Upper lobe of left lung (tissue), 6 donors: ENCODE measurements around the gene TPST2. TPM values are rescaled to one million over a fixed set of nuclear protein-coding genes. Genes with fewer than 3 reads are reported as not detected.

Experiments used
- ATAC-seq, 2 donors: fragments of 200-7000 bp; cut with Tn5 transposase; one replicate each; pipeline ENCODE4 v1.9.1; 2022; ENCODE audit warnings: mild to moderate bottlenecking in 2 of 2, moderate library complexity in 2 of 2; ENCODE audit not compliant: low FRiP score in 2 of 2
- DNase-seq, 2 donors: peaks; one replicate each; pipeline ENCODE4 v3.0.0-alpha.2; 2019 to 2020
- H3K27ac ChIP-seq, 4 donors: fragments of 200-600 bp; sonication (generic); one replicate each; pipeline ENCODE4 v1.5.1; 2016 to 2019
- H3K27me3 ChIP-seq, 4 donors: fragments of 200-600 bp; sonication (generic); one replicate each; pipeline ENCODE4 v1.5.1; 2017 to 2019
- H3K36me3 ChIP-seq, 4 donors: fragments of 200-600 bp; sonication (generic); one replicate each; pipeline ENCODE4 v1.5.1; 2016 to 2019
- H3K4me1 ChIP-seq, 4 donors: fragments of 200-600 bp; sonication (generic); one replicate each; pipeline ENCODE4 v1.5.1; 2018 to 2019
- H3K4me3 ChIP-seq, 4 donors: fragments of 200-600 bp; sonication (generic); one replicate each; pipeline ENCODE4 v1.5.1; 2017 to 2019; ENCODE audit warnings: mild to moderate bottlenecking in 2 of 4, moderate library complexity in 1 of 4
- H3K9me3 ChIP-seq, 4 donors: fragments of 200-600 bp; sonication (generic); one replicate each; pipeline ENCODE4 v1.5.1; 2018 to 2019
- CTCF ChIP-seq, 6 experiments: fragments of 450-650 bp in 4 of 6; fragments of 200-600 bp in 2 of 6; sonication (generic) in 2 of 6; IDR thresholded peaks; one replicate each; pipeline ENCODE4 v1.5.1; 2016 to 2019; ENCODE audit warnings: antibody characterized with exemption in 6 of 6
- EP300 ChIP-seq, 4 donors: sonication (generic); formaldehyde crosslinking; IDR thresholded peaks; one replicate each; pipeline ENCODE4 v1.5.1; 2017; ENCODE audit warnings: antibody characterized with exemption in 4 of 4, control low read depth in 2 of 4
- POLR2A ChIP-seq, 4 donors: fragments of 450-650 bp; IDR thresholded peaks; one replicate each; pipeline ENCODE4 v1.5.1; 2016 to 2017; ENCODE audit warnings: antibody characterized with exemption in 4 of 4, mild to moderate bottlenecking in 2 of 4
- POLR2AphosphoS5 ChIP-seq, 2 donors: sonication (generic); formaldehyde crosslinking; IDR thresholded peaks; one replicate each; pipeline ENCODE4 v1.5.1; 2017; ENCODE audit warnings: antibody characterized with exemption in 2 of 2
- WGBS, 2 donors: methylation state at CpG; one replicate each; pipeline ENCODE4 v1.1.5; 2017 to 2018; 5-methylcytosine and 5-hydroxymethylcytosine counted together
- total RNA-seq, 6 donors: library from RNA; depleted of rRNA in 4 of 6; stranded (reverse); fragments of >200 nt in 4 of 6; gene quantifications; one replicate each; pipeline versions ENCODE4 v1.1.0 to v1.2.1, GENCODE V29; 2016 to 2021
- donor health status: DM: no; HTN: no; CAD: no; lungs with moderate emphysema.
- donor health status: DM: no; HTN: yes; CAD: no; lungs with severe emphysema.

The TPST2 gene
- total RNA-seq, 6 donors from 2014 or later = 50.5 to 253 (median 95.8) TPM

- Histone ChIP-seq H3K36me3 (peaks cover 0 to 17% (median 11%) of the 10 kb centered on the region in 4 donors), H3K27me3 (no peaks in the 10 kb centered on the region), H3K9me3 (no peaks in the 10 kb centered on the region), H3K27ac (no peak overlapping the region), H3K4me1 (peaks cover 32 to 60% (median 53%) of the 10 kb centered on the region in 4 donors), H3K4me3 (no peak overlapping the region)
- 91 to 95% methylated on average over 6 of the region's 6 CpGs for WGBS, 2 donors
- no peak for TF ChIP-seq POLR2AphosphoS5 (IDR thresholded peaks at IDR 0.05)
- TF ChIP-seq POLR2A (IDR thresholded peaks at IDR 0.05) = no peak
- TF ChIP-seq CTCF (IDR thresholded peaks at IDR 0.05) = no peak
- TF ChIP-seq EP300 (IDR thresholded peaks at IDR 0.05) = no peak
- ATAC-seq (peak in 1 of 2 donors; percentile 15), DNase-seq (no peak)
Observed at GRCh38 chr22:26565181-26565580, 24.8 kb downstream of the TPST2 start.

- peaks cover 30 to 58% (median 51%) of the 10 kb centered on the region in 4 donors for H3K4me1 ChIP-seq
- H3K4me3 ChIP-seq = no peak overlapping the region
- ATAC-seq = no peak
Observed at GRCh38 chr22:26564672-26565071, 25.3 kb downstream of the TPST2 start.

GRCh38 chr22:26564181-26564580 lies 25.8 kb downstream of the TPST2 start:
- no peak overlapping the region for H3K27ac ChIP-seq
- no peaks in the 10 kb centered on the region for H3K9me3 ChIP-seq
- ATAC-seq = no peak
- peaks cover 0 to 17% (median 11%) of the 10 kb centered on the region in 4 donors for H3K36me3 ChIP-seq
- H3K4me3 ChIP-seq = no peak overlapping the region
- 75 to 81% methylated on average over 1 to 8 of the region's 8 CpGs for WGBS, 2 donors
- no peaks in the 10 kb centered on the region for H3K27me3 ChIP-seq
- peaks cover 29 to 58% (median 50%) of the 10 kb centered on the region in 4 donors for H3K4me1 ChIP-seq
- no peak for DNase-seq
- TF ChIP-seq POLR2AphosphoS5 (IDR thresholded peaks at IDR 0.05) = no peak
- TF ChIP-seq POLR2A (IDR thresholded peaks at IDR 0.05) = no peak
- no peak for TF ChIP-seq EP300 (IDR thresholded peaks at IDR 0.05)
- no peak for TF ChIP-seq CTCF (IDR thresholded peaks at IDR 0.05)

More at GRCh38 chr22:26564672-26565071, 25.3 kb downstream of the TPST2 start:
- no peak for DNase-seq
- 87 to 90% methylated on average over 2 to 3 of the region's 3 CpGs for WGBS, 2 donors
- TF ChIP-seq POLR2A (IDR thresholded peaks at IDR 0.05) (no peak), EP300 (IDR thresholded peaks at IDR 0.05) (no peak), CTCF (IDR thresholded peaks at IDR 0.05) (no peak), POLR2AphosphoS5 (IDR thresholded peaks at IDR 0.05) (no peak)
- no peaks in the 10 kb centered on the region for H3K9me3 ChIP-seq
- no peak overlapping the region for H3K27ac ChIP-seq
- H3K36me3 ChIP-seq = peaks cover 0 to 17% (median 11%) of the 10 kb centered on the region in 4 donors
- no peaks in the 10 kb centered on the region for H3K27me3 ChIP-seq

- ATAC-seq (no peak), DNase-seq (no peak)
- Histone ChIP-seq H3K27ac (no peak overlapping the region), H3K4me3 (no peak overlapping the region), H3K27me3 (no peaks in the 10 kb centered on the region), H3K36me3 (peaks cover 0 to 17% (median 11%) of the 10 kb centered on the region in 4 donors), H3K9me3 (no peaks in the 10 kb centered on the region), H3K4me1 (peaks cover 30 to 56% (median 43%) of the 10 kb centered on the region in 4 donors)
- TF ChIP-seq EP300 (IDR thresholded peaks at IDR 0.05) (no peak), CTCF (IDR thresholded peaks at IDR 0.05) (peak in 1 of 6 experiments; percentile 5), POLR2AphosphoS5 (IDR thresholded peaks at IDR 0.05) (no peak), POLR2A (IDR thresholded peaks at IDR 0.05) (no peak)
- WGBS, 2 donors = 46 to 71% methylated on average over 5 of the region's 5 CpGs
Observed at GRCh38 chr22:26563022-26563421, 26.9 kb downstream of the TPST2 start.
